ENCODE results near the gene RUNX2. TPM values are rescaled to one million over a fixed set of nuclear protein-coding genes. Genes with fewer than 3 reads are reported as not detected.

Gene RUNX2
- total and polyA plus RNA-seq, 9 of the 15 experiments (the other 6 are each of a cell fraction or from before 2014, with no cell fraction given) = 0.29 to 1.00 (median 0.43) TPM

GRCh38 chr6:45377554-45378333, 49.6 kb downstream of the RUNX2 start, which contains the start of gene SUPT3H (continued):
- TF ChIP-seq SP1 (CRISPR knock-in tag; IDR thresholded peaks at IDR 0.05) (peak; percentile 87), KDM2B (CRISPR knock-in tag; IDR thresholded peaks at IDR 0.05) (peak; percentile 28; the same call in 1 of the 2 replicates), ZNF217 (CRISPR knock-in tag; IDR thresholded peaks at IDR 0.05) (no peak), ZNF655 (CRISPR knock-in tag; IDR thresholded peaks at IDR 0.05) (no peak), DPF2 (IDR thresholded peaks at IDR 0.05) (peak; percentile 65; the same call in 1 of the 2 replicates), ZNF408 (CRISPR knock-in tag; IDR thresholded peaks at IDR 0.05; ENCODE audit: low read depth) (no peak), ZNF778 (CRISPR knock-in tag; IDR thresholded peaks at IDR 0.05) (no peak), HDAC8 (tag; IDR thresholded peaks at IDR 0.05) (no peak), CHD1 (IDR thresholded peaks at IDR 0.05; ENCODE audit: low read length) (no peak), MIER1 (IDR thresholded peaks at IDR 0.05; ENCODE audit: low read depth) (no peak), ZNF311 (CRISPR knock-in tag; IDR thresholded peaks at IDR 0.05) (no peak), ZNF79 (CRISPR knock-in tag; IDR thresholded peaks at IDR 0.05; ENCODE audit: low read depth) (no peak), ZKSCAN1 (IDR thresholded peaks at IDR 0.05; ENCODE audit: low read depth, low read length) (peak; percentile 71; the same call in 1 of the 2 replicates), ZNF146 (CRISPR knock-in tag; IDR thresholded peaks at IDR 0.05; ENCODE audit: unreplicated experiment) (no peak), POLR2G (IDR thresholded peaks at IDR 0.05; ENCODE audit: low read depth, low read length) (peak; percentile 96), ZC3H8 (IDR thresholded peaks at IDR 0.05) (no peak), TAF9B (IDR thresholded peaks at IDR 0.05; ENCODE audit: partially characterized antibody) (peak; percentile 64), ZNF695 (CRISPR knock-in tag; IDR thresholded peaks at IDR 0.05) (no peak), SRSF7 (optimal IDR thresholded peaks at IDR 0.05; ENCODE audit: low read depth, low read length) (no peak), MTA3 (IDR thresholded peaks at IDR 0.05; ENCODE audit: borderline replicate concordance) (peak; percentile 67), ZNF586 (CRISPR knock-in tag; conservative IDR thresholded peaks at IDR 0.05) (no peak), POLR2H (tag; IDR thresholded peaks at IDR 0.05; ENCODE audit: low read depth) (peak; percentile 92), ZNF184 (CRISPR knock-in tag; IDR thresholded peaks at IDR 0.05) (no peak), SOX6 (IDR thresholded peaks at IDR 0.05) (peak; percentile 41; the same call in 1 of the 2 replicates), ZNF140 (CRISPR knock-in tag; IDR thresholded peaks at IDR 0.05) (no peak), SMARCA5 (IDR thresholded peaks at IDR 0.05) (no peak), ARID2 (IDR thresholded peaks at IDR 0.05) (no peak), ZNF23 (CRISPR knock-in tag; IDR thresholded peaks at IDR 0.05) (no peak), L3MBTL2 (IDR thresholded peaks at IDR 0.05) (peak; percentile 90)

Measured in K562 (cell line).